ENCODE data around the gene DUOXA1. TPM values are rescaled to one million over a fixed set of nuclear protein-coding genes. Genes with fewer than 3 reads are reported as not detected.

The DUOXA1 gene
- total and polyA plus RNA-seq, 9 of the 15 experiments (the other 6 are each of a cell fraction or from before 2014, with no cell fraction given), result 0.17 to 0.74 (median 0.24) TPM; not detected in 6

GRCh38 chr15:45168751-45169551 is 39.3 kb upstream of the DUOXA1 start (continued):
- no peak for TF ChIP-seq PHF20 (IDR thresholded peaks at IDR 0.05; ENCODE audit: partially characterized antibody)
- no peak for TF ChIP-seq ASH1L (IDR thresholded peaks at IDR 0.05; ENCODE audit: borderline replicate concordance, low read depth, partially characterized antibody)
- TF ChIP-seq PHF21A (IDR thresholded peaks at IDR 0.05; ENCODE audit: borderline replicate concordance, low read depth), result no peak
- no peak for TF ChIP-seq TAF15 (IDR thresholded peaks at IDR 0.05; ENCODE audit: low read depth, low read length)
- no peak for TF ChIP-seq SIX5 (IDR thresholded peaks at IDR 0.05; ENCODE audit: borderline replicate concordance in 1 of 2, insufficient read depth in 1 of 2, low read depth in 1 of 2, low read length in 2 of 2)
- TF ChIP-seq TEAD2 (tag; IDR thresholded peaks at IDR 0.05), result no peak
- TF ChIP-seq ZBTB9 (CRISPR knock-in tag; IDR thresholded peaks at IDR 0.05), result no peak
- TF ChIP-seq HDAC1 (IDR thresholded peaks at IDR 0.05), result no peak
- TF ChIP-seq LEF1 (IDR thresholded peaks at IDR 0.05), result peak; percentile 61; the same call in 1 of the 2 replicates
- 0 out of 2 replicates have a peak, but pooled peaks have one; percentile 41 for TF ChIP-seq ZNF197 (CRISPR knock-in tag; IDR thresholded peaks at IDR 0.05; ENCODE audit: low read depth)
- TF ChIP-seq CBFB (CRISPR knock-in tag; IDR thresholded peaks at IDR 0.05), result no peak
- no peak for TF ChIP-seq PCBP1 (IDR thresholded peaks at IDR 0.05; ENCODE audit: low read depth, low read length, poor library complexity, severe bottlenecking)
- TF ChIP-seq, protein P1, sequence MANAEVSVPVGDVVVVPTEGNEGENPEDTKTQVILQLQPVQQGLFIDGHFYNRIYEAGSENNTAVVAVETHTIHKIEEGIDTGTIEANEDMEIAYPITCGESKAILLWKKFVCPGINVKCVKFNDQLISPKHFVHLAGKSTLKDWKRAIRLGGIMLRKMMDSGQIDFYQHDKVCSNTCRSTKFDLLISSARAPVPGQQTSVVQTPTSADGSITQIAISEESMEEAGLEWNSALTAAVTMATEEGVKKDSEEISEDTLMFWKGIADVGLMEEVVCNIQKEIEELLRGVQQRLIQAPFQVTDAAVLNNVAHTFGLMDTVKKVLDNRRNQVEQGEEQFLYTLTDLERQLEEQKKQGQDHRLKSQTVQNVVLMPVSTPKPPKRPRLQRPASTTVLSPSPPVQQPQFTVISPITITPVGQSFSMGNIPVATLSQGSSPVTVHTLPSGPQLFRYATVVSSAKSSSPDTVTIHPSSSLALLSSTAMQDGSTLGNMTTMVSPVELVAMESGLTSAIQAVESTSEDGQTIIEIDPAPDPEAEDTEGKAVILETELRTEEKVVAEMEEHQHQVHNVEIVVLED (CRISPR knock-in tag; IDR thresholded peaks at IDR 0.05), result no peak
- TF ChIP-seq ZNF766 (CRISPR knock-in tag; conservative IDR thresholded peaks at IDR 0.05), result no peak
- TF ChIP-seq, protein P2, sequence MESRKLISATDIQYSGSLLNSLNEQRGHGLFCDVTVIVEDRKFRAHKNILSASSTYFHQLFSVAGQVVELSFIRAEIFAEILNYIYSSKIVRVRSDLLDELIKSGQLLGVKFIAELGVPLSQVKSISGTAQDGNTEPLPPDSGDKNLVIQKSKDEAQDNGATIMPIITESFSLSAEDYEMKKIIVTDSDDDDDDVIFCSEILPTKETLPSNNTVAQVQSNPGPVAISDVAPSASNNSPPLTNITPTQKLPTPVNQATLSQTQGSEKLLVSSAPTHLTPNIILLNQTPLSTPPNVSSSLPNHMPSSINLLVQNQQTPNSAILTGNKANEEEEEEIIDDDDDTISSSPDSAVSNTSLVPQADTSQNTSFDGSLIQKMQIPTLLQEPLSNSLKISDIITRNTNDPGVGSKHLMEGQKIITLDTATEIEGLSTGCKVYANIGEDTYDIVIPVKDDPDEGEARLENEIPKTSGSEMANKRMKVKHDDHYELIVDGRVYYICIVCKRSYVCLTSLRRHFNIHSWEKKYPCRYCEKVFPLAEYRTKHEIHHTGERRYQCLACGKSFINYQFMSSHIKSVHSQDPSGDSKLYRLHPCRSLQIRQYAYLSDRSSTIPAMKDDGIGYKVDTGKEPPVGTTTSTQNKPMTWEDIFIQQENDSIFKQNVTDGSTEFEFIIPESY (CRISPR knock-in tag; IDR thresholded peaks at IDR 0.05), result no peak
- TF ChIP-seq ZNF175 (CRISPR knock-in tag; IDR thresholded peaks at IDR 0.05; ENCODE audit: low read depth), result no peak
- TF ChIP-seq SLC30A9 (CRISPR knock-in tag; IDR thresholded peaks at IDR 0.05), result no peak
- no peak for TF ChIP-seq ZBTB26 (CRISPR knock-in tag; IDR thresholded peaks at IDR 0.05)
- no peak for TF ChIP-seq BRD4 (IDR thresholded peaks at IDR 0.05)
- no peak for TF ChIP-seq NR2C1 (IDR thresholded peaks at IDR 0.05)
- TF ChIP-seq NR2C1 (tag; IDR thresholded peaks at IDR 0.05), result no peak; the same call in 1 of the 2 replicates
- no peak for TF ChIP-seq SRF (CRISPR knock-in tag; IDR thresholded peaks at IDR 0.05)
